Common myeloid progenitor, CD34-positive (primary cell): ENCODE data around the gene RNF17.

Source experiments
- CTCF ChIA-PET: fragments of 350-600 bp; sonication (Branson Sonifier 250); formaldehyde crosslinking; loops from one replicate; lab custom pipeline; 2021; ENCODE audit warnings: antibody characterized with exemption; lab: Charles Lee
- POLR2A ChIA-PET: fragments of 350-600 bp; sonication (Branson Sonifier 250); formaldehyde crosslinking; loops from one replicate; lab custom pipeline; 2021; ENCODE audit warnings: antibody characterized with exemption; lab: Charles Lee
- DNase-seq, 3 donors: peaks; one replicate each; pipeline versions ENCODE4 v3.0.0 to v3.0.0-alpha.2; 2013
- H3K27ac ChIP-seq, 2 experiments: 1 replicate in 1 of 2; 2 replicates in 1 of 2; pipeline ENCODE4 v1.7.0; 2013; ENCODE audit warnings: inconsistent platforms in 2 of 2, low read length in 2 of 2, mild to moderate bottlenecking in 2 of 2, low read depth in 1 of 2, moderate library complexity in 1 of 2; ENCODE audit not compliant: severe bottlenecking in 2 of 2, insufficient read depth in 1 of 2, poor library complexity in 1 of 2
- H3K27me3 ChIP-seq, 5 experiments: replicated peaks in 2 of 5; 1 replicate in 3 of 5; 2 replicates in 2 of 5; pipeline versions ENCODE4 v1.6.1 to v1.7.0; 2013; ENCODE audit warnings: low read length in 4 of 5, mild to moderate bottlenecking in 2 of 5, moderate library complexity in 2 of 5, inconsistent platforms in 1 of 5; ENCODE audit not compliant: insufficient read depth in 5 of 5, control insufficient read depth in 4 of 5
- H3K36me3 ChIP-seq, 4 experiments: 1 replicate in 2 of 4; 2 replicates in 2 of 4; pipeline versions ENCODE4 v1.6.1 to v1.7.0; 2013; ENCODE audit warnings: low read length in 3 of 4, control low read depth in 1 of 4, mild to moderate bottlenecking in 1 of 4; ENCODE audit not compliant: control insufficient read depth in 4 of 4, insufficient read depth in 4 of 4
- H3K4me1 ChIP-seq, 4 experiments: 1 replicate in 3 of 4; 2 replicates in 1 of 4; pipeline versions ENCODE4 v1.6.1 to v1.7.1; 2013; ENCODE audit warnings: low read length in 3 of 4, mild to moderate bottlenecking in 3 of 4, control low read depth in 1 of 4, inconsistent platforms in 1 of 4, moderate library complexity in 1 of 4; ENCODE audit not compliant: control insufficient read depth in 4 of 4, insufficient read depth in 4 of 4; ENCODE audit errors: control extremely low read depth in 1 of 4
- H3K4me3 ChIP-seq, 7 experiments: 1 replicate in 4 of 7; 2 replicates in 3 of 7; pipeline versions ENCODE4 v1.5.1 to v1.7.0; 2013; ENCODE audit warnings: mild to moderate bottlenecking in 7 of 7, low read length in 6 of 7, moderate library complexity in 6 of 7, inconsistent platforms in 2 of 7, low read depth in 2 of 7, control low read depth in 1 of 7; ENCODE audit not compliant: insufficient read depth in 4 of 7, control insufficient read depth in 1 of 7; ENCODE audit errors: extremely low read depth in 1 of 7
- H3K9me3 ChIP-seq, 5 experiments: 1 replicate in 4 of 5; 2 replicates in 1 of 5; pipeline versions ENCODE4 v1.6.1 to v1.7.1; 2013; ENCODE audit warnings: low read length in 4 of 5, mild to moderate bottlenecking in 2 of 5, inconsistent platforms in 1 of 5, low read depth in 1 of 5, moderate library complexity in 1 of 5; ENCODE audit not compliant: control insufficient read depth in 4 of 5, insufficient read depth in 2 of 5; ENCODE audit errors: control extremely low read depth in 1 of 5
- WGBS: methylation state at CpG from one replicate; pipeline ENCODE4 v1.1.5; 2013; ENCODE audit not compliant: insufficient coverage; 5-methylcytosine and 5-hydroxymethylcytosine counted together

The RNF17 gene

GRCh38 chr13:24747248-24748060 is 16.5 kb upstream of the RNF17 start:
- ChIA-PET CTCF (interaction anchor here (0.8 to 1.5 kb wide), 6 partner anchors 11 to 142 kb away, joined by 3 to 6 read pairs (median 3); no protein-coding TSS in a partner anchor), POLR2A (interaction anchor here (0.6 kb wide), 1 partner anchor 24 kb away, joined by 3 read pairs; no protein-coding TSS in a partner anchor)
- Histone ChIP-seq H3K36me3 (no peaks in the 10 kb centered on the region), H3K4me3 (peak overlapping the region; percentile 35 to 72 (median 63)), H3K4me1 (peaks cover 0 to 35% (median 31%) of the 10 kb centered on the region in 4 experiments), H3K27me3 (peaks cover 2 to 86% (median 44%) of the 10 kb centered on the region in 5 experiments), H3K27ac (no peak overlapping the region), H3K9me3 (no peaks in the 10 kb centered on the region)
- 1% methylated on average over 59 of the region's 61 CpGs for WGBS
- peak in 2 of 3 donors; percentile 55 to 65 for DNase-seq

- H3K27ac ChIP-seq, result no peak overlapping the region
- H3K4me1 ChIP-seq, result peaks cover 0 to 30% (median 28%) of the 10 kb centered on the region in 4 experiments
- no peaks in the 10 kb centered on the region for H3K36me3 ChIP-seq
- H3K27me3 ChIP-seq, result peaks cover 2 to 85% (median 44%) of the 10 kb centered on the region in 5 experiments
- ChIA-PET POLR2A (no interaction called here), CTCF (no interaction called here)
- H3K4me3 ChIP-seq, result peak overlapping the region in 5 of 7 experiments; percentile 43 to 72 (median 66)
- WGBS, result 8% methylated on average over 9 of the region's 10 CpGs
- no peak for DNase-seq
- H3K9me3 ChIP-seq, result no peaks in the 10 kb centered on the region
Observed at GRCh38 chr13:24748061-24748400, 15.9 kb upstream of the RNF17 start.

GRCh38 chr13:24759197-24759596 is 4.8 kb upstream of the RNF17 start:
- ChIA-PET POLR2A (no interaction called here), CTCF (interaction anchor here (0.9 kb wide), 1 partner anchor 12 kb away, joined by 3 read pairs; no protein-coding TSS in a partner anchor)
- H3K27me3 ChIP-seq, result peaks cover 0 to 9% (median 4%) of the 10 kb centered on the region in 5 experiments

DNA sequence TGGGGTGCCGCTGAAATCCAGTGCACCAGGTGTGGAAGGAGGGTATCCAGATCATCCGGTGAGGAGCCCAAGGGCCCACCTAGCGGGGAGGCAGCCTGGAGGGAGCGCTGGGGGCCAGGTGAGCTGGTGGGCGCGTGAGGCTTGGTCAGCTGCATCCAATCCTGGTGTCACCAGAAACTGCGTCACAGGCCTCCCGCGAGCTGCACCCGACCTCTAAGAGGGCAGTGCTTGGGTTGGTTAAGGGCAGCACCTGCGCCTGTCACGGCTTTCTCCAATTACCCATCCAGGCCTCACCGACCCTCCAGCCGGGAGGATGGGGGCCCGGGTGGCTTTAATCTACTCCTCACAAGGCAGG is 284 bp downstream of the RNF17 start:
- no peak overlapping the region for H3K27ac ChIP-seq
- no peaks in the 10 kb centered on the region for H3K9me3 ChIP-seq
- peaks cover 0 to 4% (median 3%) of the 10 kb centered on the region in 5 experiments for H3K27me3 ChIP-seq
- H3K4me3 ChIP-seq, result no peak overlapping the region
- no peaks in the 10 kb centered on the region for H3K36me3 ChIP-seq
- H3K4me1 ChIP-seq, result no peaks in the 10 kb centered on the region
- ChIA-PET POLR2A (no interaction called here), CTCF (no interaction called here)
- over 99% methylated on average over 15 of the region's 15 CpGs for WGBS
- no peak for DNase-seq

More at GRCh38 chr13:24759197-24759596, 4.8 kb upstream of the RNF17 start:
- H3K9me3 ChIP-seq, result no peaks in the 10 kb centered on the region
- H3K27ac ChIP-seq, result no peak overlapping the region
- H3K4me1 ChIP-seq, result no peaks in the 10 kb centered on the region
- H3K36me3 ChIP-seq, result no peaks in the 10 kb centered on the region
- no peak overlapping the region for H3K4me3 ChIP-seq
- DNase-seq, result no peak

DNA sequence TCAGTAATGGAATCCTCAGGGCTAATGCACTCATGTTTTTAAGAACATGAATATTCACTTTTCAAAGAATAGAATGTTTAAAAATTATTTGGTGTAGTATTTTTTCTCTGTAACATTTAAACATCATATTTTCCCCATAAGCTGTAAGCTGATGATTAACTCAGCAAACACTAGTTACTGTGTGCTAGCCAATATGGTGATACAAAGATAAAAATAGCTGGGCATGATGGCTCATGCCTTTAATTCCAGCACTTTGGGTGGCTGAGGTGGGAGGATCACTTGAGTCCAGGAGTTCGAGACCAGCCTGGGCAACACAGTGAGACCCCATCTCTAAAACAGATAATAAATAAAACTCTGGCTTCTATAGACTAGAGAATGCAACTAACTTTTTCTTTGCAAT is 13.2 kb downstream of the RNF17 start:
- Histone ChIP-seq H3K9me3 (peaks cover 0 to 4% (median 0%) of the 10 kb centered on the region in 5 experiments), H3K27me3 (peaks cover 0 to 2% (median 0%) of the 10 kb centered on the region in 5 experiments), H3K27ac (no peak overlapping the region), H3K4me1 (no peaks in the 10 kb centered on the region), H3K4me3 (no peak overlapping the region), H3K36me3 (no peaks in the 10 kb centered on the region)
- CTCF ChIA-PET, result no interaction called here
- POLR2A ChIA-PET, result no interaction called here
- WGBS, result no CpG with 5 or more reads among the region's 1 CpG
- no peak for DNase-seq

DNA sequence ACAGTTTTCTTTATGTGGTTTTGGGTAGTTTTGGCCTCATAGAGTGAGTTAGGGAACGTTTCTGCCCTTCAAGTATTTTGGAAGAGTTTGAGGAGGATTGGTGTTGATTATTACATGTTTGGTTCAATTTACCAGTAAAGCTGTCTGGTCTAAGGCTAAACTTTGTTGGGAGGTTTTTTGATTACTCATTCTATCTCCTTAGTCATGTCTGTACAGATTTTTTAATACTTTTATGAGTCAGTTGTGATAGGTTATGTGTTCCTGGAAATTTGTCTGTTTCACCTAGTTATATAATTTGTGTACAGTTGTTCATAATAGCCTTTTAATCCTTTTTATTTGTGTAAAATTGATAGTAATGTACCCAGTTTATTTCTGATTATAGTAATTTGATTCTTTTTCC is 20.4 kb downstream of the RNF17 start:
- Histone ChIP-seq H3K36me3 (no peaks in the 10 kb centered on the region), H3K27ac (no peak overlapping the region), H3K4me1 (no peaks in the 10 kb centered on the region), H3K9me3 (peaks cover 0 to 13% (median 2%) of the 10 kb centered on the region in 5 experiments), H3K27me3 (peaks cover 0 to 6% (median 0%) of the 10 kb centered on the region in 5 experiments), H3K4me3 (no peak overlapping the region)
- WGBS, result 80% methylated on average over 1 of the region's 1 CpG
- ChIA-PET CTCF (no interaction called here), POLR2A (no interaction called here)
- no peak for DNase-seq

GRCh38 chr13:24788538-24788937 is 24.6 kb downstream of the RNF17 start:
- H3K9me3 ChIP-seq, result peaks cover 0 to 8% (median 0%) of the 10 kb centered on the region in 5 experiments
- no peak for DNase-seq
- no peak overlapping the region for H3K4me3 ChIP-seq
- no peak overlapping the region for H3K27ac ChIP-seq
- H3K4me1 ChIP-seq, result no peaks in the 10 kb centered on the region
- CTCF ChIA-PET, result no interaction called here
- H3K27me3 ChIP-seq, result peaks cover 0 to 6% (median 2%) of the 10 kb centered on the region in 5 experiments
- POLR2A ChIA-PET, result no interaction called here
- no peaks in the 10 kb centered on the region for H3K36me3 ChIP-seq
- WGBS, result 100% methylated on average over 3 of the region's 3 CpGs
